ENCODE measurements around the gene GRB10.

The GRB10 gene

GRCh38 chr7:50710441-50711154 lies 72.1 kb downstream of the GRB10 start:
- Histone ChIP-seq H3K27me3 (ENCODE audit: control insufficient read depth in 1 of 2, insufficient read depth in 2 of 2, low read length in 2 of 2) (no peaks in the 10 kb centered on the region), H3K9ac (ENCODE audit: low read length in 2 of 2) (no peak overlapping the region), H3K4me3 (ENCODE audit: low read length in 2 of 2) (no peak overlapping the region), H3K36me3 (ENCODE audit: control insufficient read depth in 2 of 2, insufficient read depth in 2 of 2, low read length in 2 of 2) (no peaks in the 10 kb centered on the region), H3K27ac (ENCODE audit: low read length) (no peak overlapping the region), H3K9me3 (ENCODE audit: control insufficient read depth in 2 of 2, low read length in 2 of 2) (no peaks in the 10 kb centered on the region), H3K4me1 (ENCODE audit: control insufficient read depth, insufficient read depth, low read length) (peaks cover 56% of the 10 kb centered on the region)

GRCh38 chr7:50709151-50709550 lies 73.5 kb downstream of the GRB10 start:
- H3K27me3 ChIP-seq (ENCODE audit: control insufficient read depth in 1 of 2, insufficient read depth in 2 of 2, low read length in 2 of 2): no peaks in the 10 kb centered on the region
- H3K4me1 ChIP-seq (ENCODE audit: control insufficient read depth, insufficient read depth, low read length): peaks cover 56% of the 10 kb centered on the region
- no peak overlapping the region for H3K4me3 ChIP-seq (ENCODE audit: low read length in 2 of 2)
- H3K9ac ChIP-seq (ENCODE audit: low read length in 2 of 2): no peak overlapping the region
- no peaks in the 10 kb centered on the region for H3K9me3 ChIP-seq (ENCODE audit: control insufficient read depth in 2 of 2, low read length in 2 of 2)
- H3K27ac ChIP-seq (ENCODE audit: low read length): no peak overlapping the region
- no peaks in the 10 kb centered on the region for H3K36me3 ChIP-seq (ENCODE audit: control insufficient read depth in 2 of 2, insufficient read depth in 2 of 2, low read length in 2 of 2)

GRCh38 chr7:50707236-50708006 lies 75.3 kb downstream of the GRB10 start:
- Histone ChIP-seq H3K27ac (ENCODE audit: low read length) (peak overlapping the region; percentile 20), H3K9ac (ENCODE audit: low read length in 2 of 2) (no peak overlapping the region), H3K36me3 (ENCODE audit: control insufficient read depth in 2 of 2, insufficient read depth in 2 of 2, low read length in 2 of 2) (peaks cover 1 to 2% of the 10 kb centered on the region in 2 donors), H3K4me3 (ENCODE audit: low read length in 2 of 2) (peak overlapping the region in 1 of 2 donors; percentile 37), H3K4me1 (ENCODE audit: control insufficient read depth, insufficient read depth, low read length) (peaks cover 45% of the 10 kb centered on the region), H3K27me3 (ENCODE audit: control insufficient read depth in 1 of 2, insufficient read depth in 2 of 2, low read length in 2 of 2) (no peaks in the 10 kb centered on the region), H3K9me3 (ENCODE audit: control insufficient read depth in 2 of 2, low read length in 2 of 2) (no peaks in the 10 kb centered on the region)

- Histone ChIP-seq H3K4me3 (ENCODE audit: low read length in 2 of 2) (no peak overlapping the region), H3K9me3 (ENCODE audit: control insufficient read depth in 2 of 2, low read length in 2 of 2) (no peaks in the 10 kb centered on the region), H3K27me3 (ENCODE audit: control insufficient read depth in 1 of 2, insufficient read depth in 2 of 2, low read length in 2 of 2) (no peaks in the 10 kb centered on the region), H3K36me3 (ENCODE audit: control insufficient read depth in 2 of 2, insufficient read depth in 2 of 2, low read length in 2 of 2) (peaks cover 4 to 7% of the 10 kb centered on the region in 2 donors), H3K4me1 (ENCODE audit: control insufficient read depth, insufficient read depth, low read length) (peaks cover 40% of the 10 kb centered on the region), H3K9ac (ENCODE audit: low read length in 2 of 2) (no peak overlapping the region), H3K27ac (ENCODE audit: low read length) (no peak overlapping the region)
Observed at GRCh38 chr7:50706469-50706937, 76.2 kb downstream of the GRB10 start.

- no peaks in the 10 kb centered on the region for H3K9me3 ChIP-seq (ENCODE audit: control insufficient read depth in 2 of 2, low read length in 2 of 2)
- peaks cover 28% of the 10 kb centered on the region for H3K4me1 ChIP-seq (ENCODE audit: control insufficient read depth, insufficient read depth, low read length)
- no peak overlapping the region for H3K4me3 ChIP-seq (ENCODE audit: low read length in 2 of 2)
- H3K36me3 ChIP-seq (ENCODE audit: control insufficient read depth in 2 of 2, insufficient read depth in 2 of 2, low read length in 2 of 2): peaks cover 4 to 7% of the 10 kb centered on the region in 2 donors
- H3K27ac ChIP-seq (ENCODE audit: low read length): no peak overlapping the region
- H3K9ac ChIP-seq (ENCODE audit: low read length in 2 of 2): no peak overlapping the region
- H3K27me3 ChIP-seq (ENCODE audit: control insufficient read depth in 1 of 2, insufficient read depth in 2 of 2, low read length in 2 of 2): no peaks in the 10 kb centered on the region
Observed at GRCh38 chr7:50704844-50705243, 77.9 kb downstream of the GRB10 start.

- Histone ChIP-seq H3K27me3 (ENCODE audit: control insufficient read depth in 1 of 2, insufficient read depth in 2 of 2, low read length in 2 of 2) (no peaks in the 10 kb centered on the region), H3K9ac (ENCODE audit: low read length in 2 of 2) (no peak overlapping the region), H3K4me3 (ENCODE audit: low read length in 2 of 2) (no peak overlapping the region), H3K9me3 (ENCODE audit: control insufficient read depth in 2 of 2, low read length in 2 of 2) (no peaks in the 10 kb centered on the region), H3K27ac (ENCODE audit: low read length) (no peak overlapping the region), H3K4me1 (ENCODE audit: control insufficient read depth, insufficient read depth, low read length) (peaks cover 19% of the 10 kb centered on the region), H3K36me3 (ENCODE audit: control insufficient read depth in 2 of 2, insufficient read depth in 2 of 2, low read length in 2 of 2) (peaks cover 4 to 7% of the 10 kb centered on the region in 2 donors)
Observed at GRCh38 chr7:50703654-50704053, 79.0 kb downstream of the GRB10 start.

- Histone ChIP-seq H3K27ac (ENCODE audit: low read length) (no peak overlapping the region), H3K36me3 (ENCODE audit: control insufficient read depth in 2 of 2, insufficient read depth in 2 of 2, low read length in 2 of 2) (peaks cover 4 to 7% of the 10 kb centered on the region in 2 donors)
Observed at GRCh38 chr7:50699143-50699542, 83.6 kb downstream of the GRB10 start.

GRCh38 chr7:50697748-50698147 lies 84.9 kb downstream of the GRB10 start:
- H3K9me3 ChIP-seq (ENCODE audit: control insufficient read depth in 2 of 2, low read length in 2 of 2): no peaks in the 10 kb centered on the region
- H3K27me3 ChIP-seq (ENCODE audit: control insufficient read depth in 1 of 2, insufficient read depth in 2 of 2, low read length in 2 of 2): no peaks in the 10 kb centered on the region
- peaks cover 4 to 7% of the 10 kb centered on the region in 2 donors for H3K36me3 ChIP-seq (ENCODE audit: control insufficient read depth in 2 of 2, insufficient read depth in 2 of 2, low read length in 2 of 2)
- H3K27ac ChIP-seq (ENCODE audit: low read length): peak overlapping the region; percentile 13
- peak overlapping the region in 1 of 2 donors; percentile 30 for H3K4me3 ChIP-seq (ENCODE audit: low read length in 2 of 2)
- H3K4me1 ChIP-seq (ENCODE audit: control insufficient read depth, insufficient read depth, low read length): peaks cover 17% of the 10 kb centered on the region
- H3K9ac ChIP-seq (ENCODE audit: low read length in 2 of 2): no peak overlapping the region

More at GRCh38 chr7:50699143-50699542, 83.6 kb downstream of the GRB10 start:
- Histone ChIP-seq H3K4me1 (ENCODE audit: control insufficient read depth, insufficient read depth, low read length) (peaks cover 14% of the 10 kb centered on the region), H3K4me3 (ENCODE audit: low read length in 2 of 2) (no peak overlapping the region), H3K27me3 (ENCODE audit: control insufficient read depth in 1 of 2, insufficient read depth in 2 of 2, low read length in 2 of 2) (no peaks in the 10 kb centered on the region), H3K9ac (ENCODE audit: low read length in 2 of 2) (no peak overlapping the region), H3K9me3 (ENCODE audit: control insufficient read depth in 2 of 2, low read length in 2 of 2) (no peaks in the 10 kb centered on the region)

GRCh38 chr7:50696810-50697582 lies 85.7 kb downstream of the GRB10 start:
- Histone ChIP-seq H3K27ac (ENCODE audit: low read length) (peak overlapping the region; percentile 13), H3K9me3 (ENCODE audit: control insufficient read depth in 2 of 2, low read length in 2 of 2) (no peaks in the 10 kb centered on the region), H3K9ac (ENCODE audit: low read length in 2 of 2) (no peak overlapping the region), H3K27me3 (ENCODE audit: control insufficient read depth in 1 of 2, insufficient read depth in 2 of 2, low read length in 2 of 2) (no peaks in the 10 kb centered on the region), H3K4me3 (ENCODE audit: low read length in 2 of 2) (no peak overlapping the region), H3K36me3 (ENCODE audit: control insufficient read depth in 2 of 2, insufficient read depth in 2 of 2, low read length in 2 of 2) (peaks cover 0 to 2% of the 10 kb centered on the region in 2 donors), H3K4me1 (ENCODE audit: control insufficient read depth, insufficient read depth, low read length) (peaks cover 17% of the 10 kb centered on the region)

- Histone ChIP-seq H3K9ac (ENCODE audit: low read length in 2 of 2) (no peak overlapping the region), H3K4me3 (ENCODE audit: low read length in 2 of 2) (no peak overlapping the region), H3K4me1 (ENCODE audit: control insufficient read depth, insufficient read depth, low read length) (peaks cover 19% of the 10 kb centered on the region), H3K36me3 (ENCODE audit: control insufficient read depth in 2 of 2, insufficient read depth in 2 of 2, low read length in 2 of 2) (peaks cover 0 to 4% of the 10 kb centered on the region in 2 donors), H3K27me3 (ENCODE audit: control insufficient read depth in 1 of 2, insufficient read depth in 2 of 2, low read length in 2 of 2) (no peaks in the 10 kb centered on the region), H3K27ac (ENCODE audit: low read length) (no peak overlapping the region), H3K9me3 (ENCODE audit: control insufficient read depth in 2 of 2, low read length in 2 of 2) (no peaks in the 10 kb centered on the region)
Observed at GRCh38 chr7:50695026-50695425, 87.7 kb downstream of the GRB10 start.

Data from stomach smooth muscle (tissue), 2 donors.